ENCODE measurements around the gene MOB3A.

DNA sequence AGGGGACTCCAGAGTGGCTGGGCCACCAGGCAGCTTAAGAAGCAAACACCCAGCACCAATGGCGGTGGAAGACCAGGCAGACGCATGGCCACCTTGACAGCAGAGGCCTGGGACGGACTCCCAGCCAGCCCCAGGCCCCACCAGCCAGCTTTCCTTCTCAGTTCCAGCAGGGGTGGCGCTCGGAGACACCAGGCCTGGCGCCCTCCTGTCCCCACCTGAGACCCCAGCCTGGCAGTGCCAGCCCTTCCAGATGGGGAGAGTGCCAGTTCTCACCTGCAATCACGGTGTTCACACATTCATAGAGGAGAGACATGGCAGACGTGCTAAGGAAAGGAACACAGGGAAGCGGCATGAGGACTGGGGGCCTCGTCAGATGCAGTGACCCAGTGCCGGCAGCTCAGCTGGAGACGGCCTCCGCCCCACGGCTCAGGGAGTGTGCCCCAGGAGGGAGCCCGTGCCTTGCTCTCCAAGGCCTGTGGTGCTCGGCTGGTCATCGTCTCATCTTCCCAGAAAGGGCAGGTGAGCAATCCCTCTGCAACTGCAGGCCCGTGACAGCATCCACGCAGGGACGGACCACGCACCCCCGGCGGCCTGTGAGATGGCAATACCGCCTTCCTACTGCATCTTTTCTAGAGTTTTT lies 30.9 kb upstream of the MOB3A start:
- TF ChIP-seq ZNF274 (IDR thresholded peaks at IDR 0.05; ENCODE audit: low read depth, low read length), result no peak
- TF ChIP-seq YY1 (IDR thresholded peaks at IDR 0.05; ENCODE audit: insufficient read depth, insufficient read length), result no peak
- TF ChIP-seq SUZ12 (IDR thresholded peaks at IDR 0.05; ENCODE audit: extremely low read depth, insufficient read depth, insufficient read length), result no peak
